Stimulated activated CD4-positive, alpha-beta T cell treated with anti-CD3 and anti-CD28 coated beads, TNF-alpha, amount 100 ng/mL, for 4 hours (primary cell): ENCODE results near the gene GNG4.

Source experiments
- DNase-seq, 3 experiments: peaks; one replicate each; pipeline ENCODE4 v3.0.0-alpha.2; 2020; ENCODE audit warnings: low read depth in 3 of 3

GNG4 gene

GRCh38 chr1:235533476-235534168 lies 116.0 kb downstream of the GNG4 start:
- DNase-seq: no peak

- DNase-seq: no peak
These were observed 117.2 kb downstream of the GNG4 start for GRCh38 chr1:235532360-235532759.

- DNase-seq: no peak
These were observed 122.3 kb downstream of the GNG4 start for GRCh38 chr1:235527196-235527814.

GRCh38 chr1:235525314-235525713 lies 124.3 kb downstream of the GNG4 start:
- no peak for DNase-seq

GRCh38 chr1:235516862-235517446 lies 132.6 kb downstream of the GNG4 start:
- DNase-seq: no peak

- DNase-seq: no peak
These were observed 133.6 kb downstream of the GNG4 start for GRCh38 chr1:235515844-235516512.

- peak in 1 of 3 experiments; percentile 13 for DNase-seq
These were observed 135.9 kb downstream of the GNG4 start for GRCh38 chr1:235513495-235514366.

GRCh38 chr1:235511470-235512240 lies 137.9 kb downstream of the GNG4 start:
- no peak for DNase-seq

- no peak for DNase-seq
These were observed 138.8 kb downstream of the GNG4 start for GRCh38 chr1:235510823-235511222.

GRCh38 chr1:235507623-235508022 lies 142.0 kb downstream of the GNG4 start:
- no peak for DNase-seq

GRCh38 chr1:235504494-235505222 lies 144.9 kb downstream of the GNG4 start:
- peak; percentile 97 to 98 (median 98) for DNase-seq

GRCh38 chr1:235504122-235504493 lies 145.5 kb downstream of the GNG4 start, which contains the start of gene B3GALNT2:
B3GALNT2 (minus strand) TSS chr1:235504452; CDS start chr1:235504252, 200 bp downstream.
- DNase-seq: no peak

GRCh38 chr1:235503403-235504121 lies 146.0 kb downstream of the GNG4 start:
- no peak for DNase-seq

GRCh38 chr1:235502601-235503402 lies 146.8 kb downstream of the GNG4 start:
- no peak for DNase-seq

GRCh38 chr1:235500971-235501540 lies 148.5 kb downstream of the GNG4 start:
- no peak for DNase-seq
